Measurements from ENCODE around the gene NTN4. TPM values are rescaled to one million over a fixed set of nuclear protein-coding genes. Genes with fewer than 3 reads are reported as not detected.
A peak's percentile ranks its signal among the peaks of the same experiment; 100 is the strongest.
"Not testable (repeated sequence)": the region's sequence is repeated elsewhere in the genome, so short reads cannot be mapped to it uniquely, and the experiment has no call there.

NTN4 gene
- total and polyA plus RNA-seq, 12 donors = 17.9 to 105 (median 64.5) TPM

DNA sequence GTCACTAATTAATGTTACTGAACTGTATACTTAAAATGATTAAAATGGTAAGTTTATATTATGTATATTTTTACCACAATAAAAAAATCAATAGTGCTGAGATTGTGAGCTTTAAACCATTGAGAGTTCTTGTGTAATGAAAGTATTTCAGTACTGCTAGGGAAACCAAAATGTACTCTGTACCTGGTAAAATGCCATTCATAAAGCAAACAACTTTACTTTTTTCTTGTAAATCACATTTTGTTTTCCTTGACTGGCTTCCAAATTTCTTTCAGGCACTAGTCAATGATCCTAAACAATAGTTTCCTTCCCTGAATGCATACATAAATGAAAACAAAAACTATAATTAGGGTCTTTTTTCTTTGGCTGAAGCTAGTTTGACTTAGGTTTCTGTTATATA is 38.8 kb upstream of the NTN4 start:
- no peaks in the 10 kb centered on the region for H3K36me3 ChIP-seq
- H3K4me3 ChIP-seq = no peak overlapping the region
- peaks cover 0 to 10% (median 0%) of the 10 kb centered on the region in 7 donors for H3K27me3 ChIP-seq
- intact Hi-C loops (cut with DNase I) = loop anchor here in 2 of 10 donors (5.0 to 10.0 kb wide), 2 partner anchors 165 to 168 kb away; partner anchors contain the start of gene HAL (in 2 of the 2)
- DNase-seq (no peak), ATAC-seq (no peak)
- no peaks in the 10 kb centered on the region for H3K4me1 ChIP-seq
- H3K9me3 ChIP-seq = no peaks in the 10 kb centered on the region
- H3K27ac ChIP-seq = no peak overlapping the region
- TF ChIP-seq, protein P1, sequence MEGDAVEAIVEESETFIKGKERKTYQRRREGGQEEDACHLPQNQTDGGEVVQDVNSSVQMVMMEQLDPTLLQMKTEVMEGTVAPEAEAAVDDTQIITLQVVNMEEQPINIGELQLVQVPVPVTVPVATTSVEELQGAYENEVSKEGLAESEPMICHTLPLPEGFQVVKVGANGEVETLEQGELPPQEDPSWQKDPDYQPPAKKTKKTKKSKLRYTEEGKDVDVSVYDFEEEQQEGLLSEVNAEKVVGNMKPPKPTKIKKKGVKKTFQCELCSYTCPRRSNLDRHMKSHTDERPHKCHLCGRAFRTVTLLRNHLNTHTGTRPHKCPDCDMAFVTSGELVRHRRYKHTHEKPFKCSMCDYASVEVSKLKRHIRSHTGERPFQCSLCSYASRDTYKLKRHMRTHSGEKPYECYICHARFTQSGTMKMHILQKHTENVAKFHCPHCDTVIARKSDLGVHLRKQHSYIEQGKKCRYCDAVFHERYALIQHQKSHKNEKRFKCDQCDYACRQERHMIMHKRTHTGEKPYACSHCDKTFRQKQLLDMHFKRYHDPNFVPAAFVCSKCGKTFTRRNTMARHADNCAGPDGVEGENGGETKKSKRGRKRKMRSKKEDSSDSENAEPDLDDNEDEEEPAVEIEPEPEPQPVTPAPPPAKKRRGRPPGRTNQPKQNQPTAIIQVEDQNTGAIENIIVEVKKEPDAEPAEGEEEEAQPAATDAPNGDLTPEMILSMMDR (IDR thresholded peaks at IDR 0.05) = no peak

DNA sequence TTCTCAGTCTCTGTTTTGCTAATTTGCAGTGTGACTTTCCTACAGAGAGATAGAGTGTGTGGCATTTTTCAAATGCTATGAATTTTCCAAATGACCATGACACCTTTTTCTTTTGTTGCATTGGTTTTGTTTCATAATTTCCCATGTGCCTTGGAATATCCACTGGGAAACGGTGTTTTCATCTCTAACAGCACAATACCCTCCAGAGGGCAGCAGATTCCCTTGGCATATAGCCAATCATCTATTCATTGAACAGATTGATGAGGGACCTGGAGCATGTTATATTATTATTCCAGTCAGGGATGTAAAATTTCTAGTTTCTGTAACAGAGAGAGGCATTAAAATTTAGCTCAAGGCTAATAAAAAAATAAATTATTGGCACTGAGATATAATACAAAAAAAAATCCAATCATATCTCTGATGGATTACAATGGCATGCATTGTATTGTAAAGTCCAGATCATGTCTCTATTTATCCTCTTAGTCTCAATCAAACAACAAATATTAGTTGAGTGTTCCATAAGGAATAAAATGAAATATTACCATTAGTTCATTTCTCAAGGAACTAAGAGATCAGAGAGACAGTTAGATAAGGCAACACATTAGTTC is 29.6 kb upstream of the NTN4 start:
- H3K4me1 ChIP-seq = peaks cover 0 to 5% (median 0%) of the 10 kb centered on the region in 9 donors
- DNase-seq (peak in 1 of 2 donors; percentile 36), ATAC-seq (peak in 2 of 8 donors; percentile 29 to 56)
- no peaks in the 10 kb centered on the region for H3K36me3 ChIP-seq
- H3K4me3 ChIP-seq = no peak overlapping the region
- TF ChIP-seq, protein P1 (IDR thresholded peaks at IDR 0.05) = peak; percentile 20 to 68 (median 57)
- intact Hi-C loops (cut with DNase I) = loop anchor here in 4 of 10 donors (2.0 to 10.0 kb wide), 3 partner anchors 175 to 179 kb away; partner anchors contain the start of gene HAL (in 3 of the 4)
- H3K27me3 ChIP-seq = no peaks in the 10 kb centered on the region
- no peaks in the 10 kb centered on the region for H3K9me3 ChIP-seq
- H3K27ac ChIP-seq = no peak overlapping the region
- 0% methylated on average over 1 of the region's 1 CpG for WGBS, 2 donors

DNA sequence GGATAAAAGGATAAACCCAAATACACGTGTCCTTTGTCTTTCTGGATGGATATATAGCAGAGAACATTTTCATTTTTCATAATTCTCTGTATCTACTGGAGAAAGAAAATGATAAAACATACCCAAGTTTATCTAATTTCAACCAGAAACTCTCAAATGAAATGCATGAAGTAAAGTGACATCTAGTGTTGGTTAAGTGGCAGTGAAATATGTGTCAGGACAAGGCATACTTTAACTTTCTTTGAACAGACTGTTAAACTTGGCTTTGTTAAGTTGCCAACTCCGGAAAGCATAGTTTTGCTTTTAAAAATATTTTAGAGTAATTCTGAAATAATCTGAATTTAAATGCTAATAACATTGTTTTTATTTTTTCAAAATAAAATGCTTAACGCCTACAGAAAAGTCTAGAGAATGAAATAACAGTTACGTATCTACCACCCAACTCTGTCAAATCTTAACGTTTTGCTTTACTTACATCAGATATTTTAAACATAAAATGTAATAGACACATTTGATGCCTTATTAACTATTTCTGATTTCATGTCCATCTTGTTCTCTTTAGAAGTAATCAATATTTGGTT is 25.2 kb upstream of the NTN4 start:
- no peak overlapping the region for H3K27ac ChIP-seq
- H3K4me3 ChIP-seq = no peak overlapping the region
- H3K4me1 ChIP-seq = peaks cover 0 to 5% (median 0%) of the 10 kb centered on the region in 9 donors
- no peaks in the 10 kb centered on the region for H3K9me3 ChIP-seq
- intact Hi-C loops (cut with DNase I) = loop anchor here in 9 of 10 donors (1.0 to 10.0 kb wide), 6 partner anchors 182 to 233 kb away; partner anchors contain the start of gene HAL (in 2 of the 9)
- ATAC-seq (peak in 5 of 8 donors; percentile 44 to 80 (median 57)), DNase-seq (no peak)
- no peaks in the 10 kb centered on the region for H3K27me3 ChIP-seq
- WGBS, 2 donors = 53 to 61% methylated on average over 5 of the region's 5 CpGs
- H3K36me3 ChIP-seq = no peaks in the 10 kb centered on the region
- TF ChIP-seq, protein P1 (IDR thresholded peaks at IDR 0.05) = peak; percentile 68 to 87 (median 79)

DNA sequence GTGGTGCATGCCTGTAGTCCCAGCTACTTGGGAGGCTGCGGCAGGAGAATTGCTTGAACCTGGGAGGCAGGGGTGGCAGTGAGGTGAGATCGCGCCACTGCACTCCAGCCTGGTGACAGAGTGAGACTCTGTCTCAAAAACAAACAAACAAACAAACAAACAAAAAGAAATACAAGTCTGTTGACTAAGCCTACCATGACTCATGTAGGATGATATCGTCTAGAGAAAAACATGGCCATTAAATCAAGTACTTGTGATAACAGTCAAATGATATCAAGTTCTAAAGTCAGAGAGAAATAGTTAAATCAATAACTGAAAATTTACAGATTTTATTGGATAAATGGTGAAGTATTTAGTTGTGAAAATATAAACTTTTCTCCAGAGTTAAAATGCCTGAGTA is 21.6 kb upstream of the NTN4 start:
- WGBS, 2 donors = 89 to 94% methylated on average over 4 of the region's 4 CpGs
- not testable (repeated sequence) for H3K9me3 ChIP-seq, H3K36me3 ChIP-seq, H3K27ac ChIP-seq, H3K4me3 ChIP-seq, H3K27me3 ChIP-seq, H3K4me1 ChIP-seq, ATAC-seq, DNase-seq
- intact Hi-C loops (cut with DNase I) = loop anchor here in 2 of 10 donors (5.0 to 10.0 kb wide), 2 partner anchors 187 to 230 kb away; no protein-coding TSS in a partner anchor
